ENCODE results near the gene PRG3. TPM values are rescaled to one million over a fixed set of nuclear protein-coding genes. Genes with fewer than 3 reads are reported as not detected.

PRG3 gene
- total RNA-seq, 2 donors from 2014 or later, result not detected

GRCh38 chr11:57330029-57330428, 50.9 kb downstream of the PRG3 start:
- Histone ChIP-seq H3K27me3 (no peaks in the 10 kb centered on the region), H3K36me3 (replicated peaks in 1 of 2; ENCODE audit: insufficient read depth in 1 of 2, low read depth in 2 of 2) (peaks cover 0 to 35% of the 10 kb centered on the region in 2 donors), H3K4me1 (peaks cover 26% of the 10 kb centered on the region), H3K4me3 (no peak overlapping the region), H3K9me3 (no peaks in the 10 kb centered on the region), H3K27ac (no peak overlapping the region)
- ATAC-seq (no peak), DNase-seq (no peak)
- no peak for TF ChIP-seq POLR2A (IDR thresholded peaks at IDR 0.05)
- TF ChIP-seq, protein P1, sequence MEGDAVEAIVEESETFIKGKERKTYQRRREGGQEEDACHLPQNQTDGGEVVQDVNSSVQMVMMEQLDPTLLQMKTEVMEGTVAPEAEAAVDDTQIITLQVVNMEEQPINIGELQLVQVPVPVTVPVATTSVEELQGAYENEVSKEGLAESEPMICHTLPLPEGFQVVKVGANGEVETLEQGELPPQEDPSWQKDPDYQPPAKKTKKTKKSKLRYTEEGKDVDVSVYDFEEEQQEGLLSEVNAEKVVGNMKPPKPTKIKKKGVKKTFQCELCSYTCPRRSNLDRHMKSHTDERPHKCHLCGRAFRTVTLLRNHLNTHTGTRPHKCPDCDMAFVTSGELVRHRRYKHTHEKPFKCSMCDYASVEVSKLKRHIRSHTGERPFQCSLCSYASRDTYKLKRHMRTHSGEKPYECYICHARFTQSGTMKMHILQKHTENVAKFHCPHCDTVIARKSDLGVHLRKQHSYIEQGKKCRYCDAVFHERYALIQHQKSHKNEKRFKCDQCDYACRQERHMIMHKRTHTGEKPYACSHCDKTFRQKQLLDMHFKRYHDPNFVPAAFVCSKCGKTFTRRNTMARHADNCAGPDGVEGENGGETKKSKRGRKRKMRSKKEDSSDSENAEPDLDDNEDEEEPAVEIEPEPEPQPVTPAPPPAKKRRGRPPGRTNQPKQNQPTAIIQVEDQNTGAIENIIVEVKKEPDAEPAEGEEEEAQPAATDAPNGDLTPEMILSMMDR (IDR thresholded peaks at IDR 0.05), result no peak
- intact Hi-C loops (cut with DNase I), result no loop called here
- WGBS, 2 donors, result 90 to 95% methylated on average over 9 of the region's 9 CpGs

DNA sequence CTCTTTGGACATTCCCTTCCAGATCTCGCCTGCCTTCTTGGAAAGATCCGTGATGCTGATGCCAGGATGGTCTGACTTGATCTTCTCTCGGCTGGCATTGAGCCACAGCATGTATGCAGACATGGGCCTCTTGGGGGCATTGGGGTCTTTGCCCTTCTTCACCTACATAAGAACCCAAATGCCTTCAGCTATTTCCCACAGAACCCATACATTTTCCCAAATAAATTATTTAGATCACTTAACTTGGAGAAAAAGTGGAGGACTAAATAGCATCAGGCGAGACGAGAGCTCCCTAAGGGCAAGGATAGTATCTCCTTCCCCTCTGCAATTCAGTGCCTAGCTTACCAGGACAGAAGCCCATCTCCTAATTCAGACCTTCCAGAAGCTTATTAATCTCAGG, 53.2 kb downstream of the PRG3 start:
- Histone ChIP-seq H3K4me3 (no peak overlapping the region), H3K4me1 (peaks cover 27% of the 10 kb centered on the region), H3K36me3 (replicated peaks in 1 of 2; ENCODE audit: insufficient read depth in 1 of 2, low read depth in 2 of 2) (peaks cover 0 to 35% of the 10 kb centered on the region in 2 donors), H3K27ac (no peak overlapping the region), H3K27me3 (no peaks in the 10 kb centered on the region), H3K9me3 (no peaks in the 10 kb centered on the region)
- DNase-seq, result no peak
- intact Hi-C loops (cut with DNase I), result no loop called here
- WGBS, 2 donors, result 94 to 95% methylated on average over 5 of the region's 5 CpGs
- no peak for ATAC-seq
- no peak for TF ChIP-seq POLR2A (IDR thresholded peaks at IDR 0.05)
- TF ChIP-seq, protein P1 (IDR thresholded peaks at IDR 0.05), result no peak

Other genes starting within 250 kb of the PRG3 start
- not detected for gene LRRC55, start 199.2 kb downstream of the PRG3 start, total RNA-seq
- gene APLNR, start 143.9 kb downstream of the PRG3 start, total RNA-seq, result 1 to 10 TPM in 1 of 2 donors, under 1 TPM in 1; 0.66 to 1.3 TPM
- 100 to 1,000 TPM in 1 of 2 donors, 10 to 100 TPM in 1; 83.5 to 115 TPM for gene TNKS1BP1, start 56.2 kb downstream of the PRG3 start, total RNA-seq
- 10 to 100 TPM; 44.2 to 51.9 TPM for gene SSRP1, start 45.3 kb downstream of the PRG3 start, total RNA-seq
- not detected for gene P2RX3, start 42.8 kb downstream of the PRG3 start, total RNA-seq
- gene PRG2, start 9.5 kb upstream of the PRG3 start, total RNA-seq, result not detected
- 10 to 100 TPM; 23.1 to 30.0 TPM for gene SLC43A3, start 46.0 kb upstream of the PRG3 start, total RNA-seq
- 1 to 10 TPM in 1 of 2 donors, under 1 TPM in 1; 0.99 to 3.4 TPM for gene RTN4RL2, start 79.4 kb upstream of the PRG3 start, total RNA-seq
- 100 to 1,000 TPM in 1 of 2 donors, 10 to 100 TPM in 1; 87.7 to 128 TPM for gene SLC43A1, start 134.6 kb upstream of the PRG3 start, total RNA-seq
- gene TIMM10, start 149.6 kb upstream of the PRG3 start, total RNA-seq, result 10 to 100 TPM in 1 of 2 donors, 1 to 10 TPM in 1; 5.6 to 24.4 TPM
- not detected for gene SMTNL1, start 156.4 kb upstream of the PRG3 start, total RNA-seq
- gene UBE2L6, start 186.5 kb upstream of the PRG3 start, total RNA-seq, result 10 to 100 TPM in 1 of 2 donors, 1 to 10 TPM in 1; 7.9 to 17.4 TPM
- 100 to 1,000 TPM; 166 to 216 TPM for gene SERPING1, start 216.5 kb upstream of the PRG3 start, total RNA-seq